Spleen (tissue), 7 donors: ENCODE measurements around the gene L2HGDH.

ENCODE experiments used
- CTCF ChIP-seq, 11 experiments: fragments of 200-600 bp in 7 of 11; fragments of 450-650 bp in 4 of 11; sonication (generic) in 4 of 11; IDR thresholded peaks in 8 of 11; conservative IDR thresholded peaks in 3 of 11; 1 replicate in 7 of 11; 2 replicates in 4 of 11; pipeline versions ENCODE4 v1.4.0 to v1.8.0; 2016 to 2021; ENCODE audit warnings: antibody characterized with exemption in 11 of 11, inconsistent platforms in 4 of 11, mild to moderate bottlenecking in 1 of 11
- POLR2A ChIP-seq, 3 donors: fragments of 450-650 bp; IDR thresholded peaks; one replicate each; pipeline ENCODE4 v1.5.1; 2017; ENCODE audit warnings: antibody characterized with exemption in 3 of 3, mild to moderate bottlenecking in 1 of 3
- donor health status: DM: no; HTN: no; CAD: no; lungs with moderate emphysema.
- donor health status: DM: no; HTN: no; CAD: no.
- donor health status: DM: no; HTN: no; CAD: no.

GRCh38 chr14:50191499-50191898 is 120.5 kb downstream of the L2HGDH start:
- TF ChIP-seq CTCF (IDR thresholded peaks at IDR 0.05 in 8 of 11, conservative IDR thresholded peaks at IDR 0.05 in 3 of 11) (no peak), POLR2A (IDR thresholded peaks at IDR 0.05) (no peak)
